Fibroblast of mammary gland (primary cell): ENCODE data around the gene SUCNR1.
"Not testable (repeated sequence)": the region's sequence is repeated elsewhere in the genome, so short reads cannot be mapped to it uniquely, and the experiment has no call there.

Experiments used
- DNase-seq: peaks from one replicate; pipeline ENCODE4 v3.0.0-alpha.2; 2010; ENCODE audit warnings: low read depth
- H3K4me3 ChIP-seq: 2 replicates; pipeline ENCODE4 v1.5.1; 2011; ENCODE audit warnings: low read depth, mild to moderate bottlenecking, low read length, moderate library complexity; ENCODE audit not compliant: control insufficient read depth
- CTCF ChIP-seq: conservative IDR thresholded peaks from 2 replicates; pipeline ENCODE4 v1.5.1; 2011; ENCODE audit warnings: low read depth, low read length, inconsistent platforms; ENCODE audit not compliant: control insufficient read depth, insufficient read depth

The SUCNR1 gene

GRCh38 chr3:151841801-151842200 is 31.6 kb upstream of the SUCNR1 start:
- no peak overlapping the region for H3K4me3 ChIP-seq
- no peak for DNase-seq

GRCh38 chr3:151843275-151843674 is 30.2 kb upstream of the SUCNR1 start:
- TF ChIP-seq CTCF = no peak
- no peak overlapping the region for H3K4me3 ChIP-seq
- DNase-seq = no peak

More at GRCh38 chr3:151841801-151842200, 31.6 kb upstream of the SUCNR1 start:
- no peak for TF ChIP-seq CTCF

GRCh38 chr3:151845306-151845905 is 28.0 kb upstream of the SUCNR1 start:
- TF ChIP-seq CTCF = no peak
- no peak overlapping the region for H3K4me3 ChIP-seq
- no peak for DNase-seq

- not testable (repeated sequence) for DNase-seq, H3K4me3 ChIP-seq
Observed at GRCh38 chr3:151850065-151850464, 23.4 kb upstream of the SUCNR1 start.

- no peak overlapping the region for H3K4me3 ChIP-seq
- no peak for DNase-seq
Observed at GRCh38 chr3:151852074-151852811, 21.2 kb upstream of the SUCNR1 start.

GRCh38 chr3:151856118-151856517 is 17.3 kb upstream of the SUCNR1 start:
- no peak overlapping the region for H3K4me3 ChIP-seq
- no peak for TF ChIP-seq CTCF
- DNase-seq = no peak

More at GRCh38 chr3:151852074-151852811, 21.2 kb upstream of the SUCNR1 start:
- no peak for TF ChIP-seq CTCF

GRCh38 chr3:151856641-151857040 is 16.8 kb upstream of the SUCNR1 start:
- DNase-seq = no peak
- H3K4me3 ChIP-seq = no peak overlapping the region
- no peak for TF ChIP-seq CTCF
